GM12878 (cell line): Measurements from ENCODE around the gene SCRT2. TPM values are rescaled to one million over a fixed set of nuclear protein-coding genes. Genes with fewer than 3 reads are reported as not detected.

Experiments
- ASH2L ChIP-seq: fragments of 300-600, 200-600 bp; sonication (generic); IDR thresholded peaks from 2 replicates; pipeline ENCODE4 v1.6.1; 2017; ENCODE audit warnings: low read depth, mild to moderate bottlenecking, borderline replicate concordance
- ATF2 ChIP-seq: IDR thresholded peaks from 2 replicates; pipeline ENCODE4 v1.6.1; 2012; ENCODE audit warnings: low read length, inconsistent platforms
- ATF3 ChIP-seq: IDR thresholded peaks from 2 replicates; pipeline ENCODE4 v1.6.1; 2011; ENCODE audit warnings: low read depth, mild to moderate bottlenecking, low read length, moderate library complexity, borderline replicate concordance; ENCODE audit errors: extremely low read depth
- BCL11A ChIP-seq: IDR thresholded peaks from 2 replicates; pipeline ENCODE4 v1.6.1; 2011; ENCODE audit warnings: low read depth, low read length
- CBX3 ChIP-seq: fragments of 200-600 bp; sonication (generic); IDR thresholded peaks from 2 replicates; pipeline ENCODE4 v1.6.1; 2016; ENCODE audit warnings: low read depth, borderline replicate concordance
- CHD1 ChIP-seq: IDR thresholded peaks from 2 replicates; pipeline ENCODE4 v1.6.1; 2012; ENCODE audit warnings: low read depth, low read length, improper control_type of control experiment
- EED ChIP-seq: sonication (generic); IDR thresholded peaks from 2 replicates; pipeline ENCODE4 v1.6.1; 2016; ENCODE audit warnings: antibody characterized with exemption, low read depth
- HDGF ChIP-seq: fragments of 450-650 bp; IDR thresholded peaks from 2 replicates; pipeline ENCODE4 v1.6.1; 2016; ENCODE audit warnings: antibody characterized with exemption
- MEF2A ChIP-seq: IDR thresholded peaks from 2 replicates; pipeline ENCODE4 v1.6.1; 2011; ENCODE audit warnings: low read depth, mild to moderate bottlenecking, low read length, moderate library complexity; ENCODE audit not compliant: insufficient read depth
- MEF2B ChIP-seq: fragments of 450-650 bp; IDR thresholded peaks from 2 replicates; pipeline ENCODE4 v1.6.1; 2018; ENCODE audit warnings: mild to moderate bottlenecking, moderate library complexity; ENCODE audit not compliant: partially characterized antibody, poor library complexity, severe bottlenecking
- NFYB ChIP-seq: IDR thresholded peaks from 2 replicates; pipeline ENCODE4 v1.6.1; 2011; ENCODE audit warnings: low read depth, mild to moderate bottlenecking, low read length, improper control_type of control experiment, moderate library complexity; ENCODE audit not compliant: insufficient read depth
- NR2C2 ChIP-seq: IDR thresholded peaks from 2 replicates; pipeline ENCODE4 v1.6.1; 2011; ENCODE audit warnings: borderline replicate concordance, low read depth; ENCODE audit not compliant: control insufficient read depth, insufficient read length
- POU2F2 ChIP-seq: IDR thresholded peaks from 3 replicates; pipeline ENCODE4 v1.6.1; 2011; ENCODE audit warnings: low read depth, mild to moderate bottlenecking, low read length, borderline replicate concordance
- PRDM15 ChIP-seq: fragments of 450-650 bp; formaldehyde crosslinking; IDR thresholded peaks from 2 replicates; pipeline ENCODE4 v1.4.0; 2020; ENCODE audit warnings: mild to moderate bottlenecking, moderate library complexity
- REST ChIP-seq: IDR thresholded peaks from 2 replicates; pipeline ENCODE4 v1.6.1; 2012; ENCODE audit warnings: mild to moderate bottlenecking, low read depth, low read length
- SMAD1 ChIP-seq: fragments of 450-650 bp; IDR thresholded peaks from 2 replicates; pipeline ENCODE4 v1.6.1; 2018; ENCODE audit warnings: mild to moderate bottlenecking, low read depth; ENCODE audit not compliant: partially characterized antibody
- STAT3 ChIP-seq: IDR thresholded peaks from 2 replicates; pipeline ENCODE4 v1.6.1; 2011; ENCODE audit warnings: low read depth, low read length, improper control_type of control experiment
- TBL1XR1 ChIP-seq: IDR thresholded peaks from 2 replicates; pipeline ENCODE4 v1.6.1; 2012; ENCODE audit warnings: low read depth, low read length, improper control_type of control experiment
- USF2 ChIP-seq: IDR thresholded peaks from 2 replicates; pipeline ENCODE4 v1.6.1; 2011; ENCODE audit warnings: low read depth, low read length, improper control_type of control experiment, borderline replicate concordance
- ZNF217 ChIP-seq: fragments of 450-650 bp; IDR thresholded peaks from 2 replicates; pipeline ENCODE4 v1.6.1; 2017; ENCODE audit warnings: antibody characterized with exemption, mild to moderate bottlenecking
- polyA plus RNA-seq, 11 experiments: library from polyadenylated mRNA; depleted of rRNA in 4 of 11; unstranded in 6 of 11; stranded (reverse) in 5 of 11; fragments of >200 nt; fragmentation: Nextera tagmentation in 4 of 11; fragmentation: Illumina TruSeq in 1 of 11; extraction: Ambion mirVana in 4 of 11; extraction: Trizol in 1 of 11; gene quantifications; 1 replicate in 1 of 11; 2 replicates in 10 of 11; pipeline versions ENCODE4 v1.2.1 to v1.2.3, GENCODE V29; 2011 to 2016; ENCODE audit warnings: inconsistent platforms in 2 of 11, missing spikeins in 2 of 11, low read depth in 1 of 11
- total RNA-seq, 4 experiments: library from RNA; depleted of rRNA in 3 of 4; stranded (reverse); fragments of >200 nt in 3 of 4; fragmentation: Illumina TruSeq in 1 of 4; extraction: Trizol in 1 of 4; gene quantifications; 2 replicates each; pipeline versions ENCODE4 v1.2.1 to v1.2.3, GENCODE V29; 2013 to 2021

The SCRT2 gene
- total and polyA plus RNA-seq, 10 of the 15 experiments (the other 5 are each of a cell fraction or from before 2014, with no cell fraction given): not detected

GRCh38 chr20:676315-676937 is 824 bp upstream of the SCRT2 start (continued):
- no peak for TF ChIP-seq ASH2L
- no peak for TF ChIP-seq CHD1
- TF ChIP-seq NR2C2: no peak
- no peak for TF ChIP-seq ATF3
- TF ChIP-seq REST: no peak
- 0 out of 2 replicates have a peak, but pooled peaks have one; percentile 45 for TF ChIP-seq EED
- no peak for TF ChIP-seq SMAD1
- no peak for TF ChIP-seq ATF2
- TF ChIP-seq USF2: no peak
- no peak for TF ChIP-seq CBX3
- TF ChIP-seq HDGF: no peak
- peak; percentile 20; the same call in 1 of the 2 replicates for TF ChIP-seq BCL11A
- TF ChIP-seq MEF2B: peak; percentile 9
- TF ChIP-seq ZNF217: no peak
- no peak for TF ChIP-seq STAT3
- TF ChIP-seq MEF2A: no peak
- TF ChIP-seq TBL1XR1: no peak
- TF ChIP-seq NFYB: no peak
- TF ChIP-seq PRDM15: no peak
- TF ChIP-seq POU2F2: no peak
